HG03196 (cell line): ENCODE results near the gene TEAD4.
"Not testable (repeated sequence)": the region's sequence is repeated elsewhere in the genome, so short reads cannot be mapped to it uniquely, and the experiment has no call there.

Source experiments
- ATAC-seq: cut with Tn5 transposase; IDR thresholded peaks from one replicate; pipeline ENCODE4 v1.9.1; 2021; ENCODE audit not compliant: unreplicated experiment

TEAD4 gene

GRCh38 chr12:3045989-3046388 lies 86.8 kb downstream of the TEAD4 start:
- no peak for ATAC-seq

GRCh38 chr12:3046441-3047200 lies 87.4 kb downstream of the TEAD4 start:
- ATAC-seq = no peak

GRCh38 chr12:3047961-3048360 lies 88.8 kb downstream of the TEAD4 start:
- ATAC-seq = no peak

GRCh38 chr12:3048540-3048939 lies 89.3 kb downstream of the TEAD4 start:
- ATAC-seq = no peak

- no peak for ATAC-seq
These were observed 90.0 kb downstream of the TEAD4 start for GRCh38 chr12:3049176-3049575.

GRCh38 chr12:3049611-3050249 lies 90.5 kb downstream of the TEAD4 start:
- no peak for ATAC-seq

GRCh38 chr12:3054374-3054773 lies 95.2 kb downstream of the TEAD4 start:
- ATAC-seq = no peak

- no peak for ATAC-seq
These were observed 96.0 kb downstream of the TEAD4 start for GRCh38 chr12:3055026-3055703.

- no peak for ATAC-seq
These were observed 96.7 kb downstream of the TEAD4 start for GRCh38 chr12:3055704-3056467.

GRCh38 chr12:3061059-3061458 lies 101.9 kb downstream of the TEAD4 start:
- no peak for ATAC-seq

- no peak for ATAC-seq
These were observed 102.5 kb downstream of the TEAD4 start for GRCh38 chr12:3061501-3062215.

- ATAC-seq = no peak
These were observed 106.1 kb downstream of the TEAD4 start for GRCh38 chr12:3065300-3065699.

- ATAC-seq = not testable (repeated sequence)
These were observed 106.6 kb downstream of the TEAD4 start for GRCh38 chr12:3065846-3066245.

- no peak for ATAC-seq
These were observed 110.5 kb downstream of the TEAD4 start for GRCh38 chr12:3069714-3070113.

- ATAC-seq = no peak
These were observed 111.9 kb downstream of the TEAD4 start for GRCh38 chr12:3071107-3071506.

GRCh38 chr12:3071710-3072109 lies 112.5 kb downstream of the TEAD4 start:
- no peak for ATAC-seq

GRCh38 chr12:3073438-3074250 lies 114.4 kb downstream of the TEAD4 start:
- no peak for ATAC-seq

- ATAC-seq = no peak
These were observed 116.1 kb downstream of the TEAD4 start for GRCh38 chr12:3075315-3075714.

GRCh38 chr12:3076730-3077571 lies 117.8 kb downstream of the TEAD4 start, which contains the start of gene TSPAN9:
Gene TSPAN9, plus strand, starts transcription at chr12:3077379. Its CDS starts 123,815 bp downstream, at chr12:3201194.
- peak; percentile 51 for ATAC-seq
